HG02852 (cell line): ENCODE data around the gene UCK1.
"Not testable (repeated sequence)": the region's sequence is repeated elsewhere in the genome, so short reads cannot be mapped to it uniquely, and the experiment has no call there.

ENCODE experiments used
- ATAC-seq: cut with Tn5 transposase; IDR thresholded peaks from one replicate; pipeline ENCODE4 v1.9.1; 2021; ENCODE audit warnings: mild to moderate bottlenecking, moderate library complexity; ENCODE audit not compliant: unreplicated experiment

UCK1 gene

DNA sequence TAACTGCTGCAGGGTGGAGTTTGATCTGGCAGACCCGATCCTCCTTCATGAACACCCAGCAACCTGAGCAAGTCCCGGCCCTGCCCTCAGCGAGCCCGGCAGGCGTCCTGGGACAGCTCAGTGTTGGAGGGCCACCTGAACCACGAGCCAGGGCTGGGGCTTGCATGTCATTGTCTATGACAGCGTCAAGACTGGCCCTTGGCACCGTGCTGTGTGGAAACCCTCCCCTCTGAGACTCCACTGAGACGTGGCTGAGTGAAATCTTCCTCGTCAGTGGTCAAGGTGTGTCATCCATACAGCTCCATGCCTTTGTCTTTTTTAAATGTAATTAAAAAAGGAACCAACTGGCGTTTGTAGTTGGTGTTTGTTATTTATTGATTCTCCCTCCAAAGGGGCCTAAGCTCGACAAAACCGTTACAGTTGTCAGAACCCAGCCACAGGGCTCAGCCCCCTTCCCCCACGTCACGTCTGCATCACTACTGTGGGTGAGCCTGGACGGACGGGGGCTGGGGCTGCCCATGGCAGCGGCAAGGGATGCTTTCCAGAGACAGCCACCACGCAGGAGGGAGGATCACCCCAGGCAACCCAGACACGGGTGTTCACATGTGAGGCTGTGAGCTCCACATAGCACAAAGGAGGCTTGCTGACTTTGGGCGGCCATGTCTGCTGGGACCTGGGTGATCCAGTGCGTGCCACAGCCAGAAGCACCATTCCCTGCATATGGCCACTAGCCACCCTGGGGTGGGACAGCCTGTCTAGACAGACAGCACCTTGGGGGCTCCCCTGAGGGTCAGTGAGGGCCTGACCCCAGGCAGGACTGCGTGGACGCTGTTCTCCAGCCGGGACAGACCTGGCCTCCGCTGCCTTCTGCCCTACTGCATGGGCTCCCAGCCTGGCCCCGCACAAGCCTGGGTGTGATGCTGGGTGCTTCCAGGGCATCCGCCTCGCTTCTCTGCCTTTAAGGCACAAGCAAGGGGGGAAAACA, 7.3 kb downstream of the UCK1 start:
- ATAC-seq, result no peak

DNA sequence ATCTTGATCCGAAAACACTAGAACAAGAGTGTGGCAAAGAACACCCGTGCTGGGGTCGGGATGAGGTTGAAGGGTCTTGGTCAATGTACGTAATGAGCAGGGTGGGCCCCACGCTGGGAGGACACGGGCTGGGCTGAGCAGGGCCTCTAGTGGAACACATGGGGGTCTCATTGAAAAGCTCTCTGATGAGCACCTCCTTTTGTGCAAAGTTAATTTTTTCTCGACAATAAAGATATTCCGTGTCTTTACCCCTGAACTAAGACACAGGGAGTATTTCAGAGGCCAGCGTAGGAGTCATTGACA, 8.0 kb downstream of the UCK1 start:
- no peak for ATAC-seq

DNA sequence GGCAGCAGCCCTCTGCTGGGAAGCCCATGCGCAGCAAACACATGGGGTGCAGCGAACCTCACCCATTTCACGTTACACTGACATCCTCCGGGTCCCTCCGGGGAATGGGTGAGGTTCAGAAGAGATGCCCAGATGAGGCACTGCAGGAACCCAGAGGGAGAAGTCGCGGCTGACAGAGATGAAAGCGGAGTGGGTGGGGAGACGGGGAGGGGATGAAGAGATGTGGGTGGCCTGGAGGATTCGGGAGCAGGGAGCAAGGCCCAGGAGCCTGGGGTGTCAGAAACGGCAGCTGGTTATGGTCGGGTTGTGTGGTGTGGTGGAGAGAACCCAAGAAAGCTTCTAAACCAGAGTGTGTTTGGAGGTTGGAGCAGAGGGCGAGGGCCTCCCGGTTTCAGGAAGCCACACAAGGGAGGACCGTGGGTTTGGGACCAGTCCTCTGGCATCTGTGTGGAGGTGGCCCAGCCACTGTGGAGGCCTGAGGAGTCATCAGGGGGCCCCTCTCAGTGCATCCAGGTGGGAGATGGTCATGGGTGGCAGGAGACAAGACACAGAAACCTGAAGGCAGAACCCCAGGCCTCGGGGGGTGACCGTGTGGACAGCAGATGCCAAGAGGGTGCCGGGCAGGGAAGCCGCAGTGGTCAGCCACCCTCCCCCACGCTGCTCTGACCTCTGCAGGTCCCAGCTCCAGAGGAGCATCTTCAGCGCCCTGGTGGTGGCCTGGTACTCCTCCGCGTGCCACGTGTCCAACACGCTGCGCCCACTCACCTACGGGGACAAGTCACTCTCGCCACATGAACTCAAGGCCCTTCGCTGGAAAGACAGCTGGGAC, 8.6 kb downstream of the UCK1 start:
- no peak for ATAC-seq

DNA sequence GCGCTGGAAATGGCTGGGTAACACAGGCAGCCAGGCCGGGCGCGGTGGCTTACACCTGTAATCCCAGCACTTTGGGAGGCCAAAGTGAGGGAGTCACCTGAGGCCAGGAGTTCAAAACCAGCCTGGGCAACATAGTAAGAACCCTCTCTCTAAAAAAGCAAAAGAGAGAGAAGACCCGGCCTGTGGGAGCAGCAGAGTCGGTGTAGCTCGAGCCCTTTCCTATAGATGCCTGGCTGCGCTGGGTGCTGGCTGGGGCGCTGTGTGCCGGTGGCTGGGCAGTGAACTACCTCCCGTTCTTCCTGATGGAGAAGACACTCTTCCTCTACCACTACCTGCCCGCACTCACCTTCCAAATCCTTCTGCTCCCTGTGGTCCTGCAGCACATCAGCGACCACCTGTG, 9.2 kb downstream of the UCK1 start:
- no peak for ATAC-seq

DNA sequence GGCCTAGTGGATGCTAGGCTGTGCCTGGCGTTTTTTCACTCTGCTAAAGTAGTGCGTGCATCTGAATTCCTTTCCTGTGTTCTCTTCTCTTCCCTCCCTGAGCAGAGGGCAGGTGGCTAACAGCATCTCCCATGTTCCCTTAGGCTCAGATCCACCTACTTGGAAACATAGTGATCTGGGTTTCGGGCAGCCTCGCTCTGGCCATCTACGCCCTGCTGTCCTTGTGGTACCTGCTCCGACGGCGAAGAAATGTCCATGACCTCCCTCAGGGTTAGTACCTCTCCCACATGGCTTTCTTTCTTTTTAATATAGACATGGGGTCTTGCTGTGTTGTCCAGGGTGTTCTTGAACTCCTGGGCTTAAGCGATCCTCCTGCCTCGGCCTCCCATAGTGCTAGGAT, 9.9 kb downstream of the UCK1 start:
- no peak for ATAC-seq

DNA sequence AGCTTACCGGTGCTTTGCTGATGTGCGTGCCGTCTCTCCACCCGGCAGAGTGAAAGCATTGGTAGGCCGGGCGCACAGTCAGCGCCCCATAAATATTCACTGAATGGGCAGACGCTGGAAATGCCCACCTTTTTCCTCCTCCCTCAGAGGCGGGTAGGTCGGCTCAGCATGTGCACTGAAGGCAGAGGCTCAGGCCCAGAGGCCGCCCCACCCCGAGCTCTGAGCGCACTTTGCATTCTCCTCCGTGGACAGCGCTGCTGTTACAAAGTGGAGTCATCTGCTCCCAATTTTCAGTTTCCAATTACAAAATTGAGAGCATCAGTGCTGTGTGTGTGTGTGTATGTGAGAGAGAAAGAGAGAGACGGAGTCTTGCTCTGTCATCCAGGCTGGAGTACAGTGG, 10.6 kb downstream of the UCK1 start:
- no peak for ATAC-seq

DNA sequence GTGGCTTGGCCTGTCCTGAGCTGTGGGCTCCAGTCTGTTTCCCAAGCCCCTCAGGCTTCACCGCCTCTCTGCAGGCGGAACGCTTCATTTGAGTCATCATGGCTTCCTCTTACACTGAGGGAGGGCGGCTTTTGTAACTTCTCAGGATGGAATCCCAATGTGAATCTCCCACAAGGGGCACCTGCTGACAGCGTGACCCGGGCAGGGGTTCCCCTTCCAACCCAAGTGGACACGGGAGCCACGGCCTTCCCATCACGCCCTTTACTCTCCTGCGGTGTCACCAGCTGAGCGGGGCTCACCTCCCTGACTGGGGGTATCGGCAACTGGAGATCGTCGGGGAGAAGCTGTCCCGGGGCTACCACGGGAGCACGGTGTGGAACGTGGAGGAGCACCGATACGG, 12.5 kb downstream of the UCK1 start:
- ATAC-seq, result no peak

DNA sequence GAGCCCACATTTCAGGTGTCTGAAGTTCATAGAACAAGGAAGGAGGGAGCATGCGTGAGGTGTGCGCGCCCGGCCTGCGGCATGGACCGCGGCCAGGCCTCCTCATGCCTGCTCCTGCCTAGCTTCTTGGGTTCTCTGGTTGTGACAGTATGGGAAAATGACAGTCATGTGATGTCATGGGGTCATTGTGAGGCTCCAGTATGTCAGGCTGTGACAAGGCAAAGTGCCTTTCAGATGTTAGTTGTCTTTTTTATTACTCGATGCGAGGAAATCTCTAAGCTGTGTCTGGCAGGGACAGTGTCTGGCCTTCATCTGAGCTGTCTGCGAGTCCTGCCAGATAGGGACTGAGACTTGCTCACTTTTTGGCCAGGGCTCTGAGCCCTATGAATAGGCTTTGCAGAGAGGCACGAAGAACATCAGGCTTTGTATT, 13.3 kb downstream of the UCK1 start:
- no peak for ATAC-seq

DNA sequence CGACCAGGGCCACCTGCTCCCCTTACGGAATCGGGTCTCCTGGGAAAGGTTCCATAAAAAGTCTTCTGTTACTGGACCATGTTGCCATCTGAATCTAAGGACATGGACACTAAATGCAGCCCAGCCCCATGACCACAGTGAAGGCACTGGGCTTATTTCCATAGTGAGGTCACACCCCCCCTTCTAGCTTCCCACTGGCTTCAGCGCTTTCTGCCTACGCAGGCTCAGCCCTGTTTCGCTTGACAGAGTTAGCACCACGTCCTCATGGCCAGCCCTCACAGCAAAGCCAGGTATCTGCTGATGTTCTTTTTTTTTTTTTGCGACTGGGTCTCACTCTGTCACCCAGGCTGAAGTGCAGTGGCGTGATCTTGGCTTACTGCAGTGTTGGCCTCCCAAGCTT, 14.1 kb downstream of the UCK1 start:
- ATAC-seq, result no peak

DNA sequence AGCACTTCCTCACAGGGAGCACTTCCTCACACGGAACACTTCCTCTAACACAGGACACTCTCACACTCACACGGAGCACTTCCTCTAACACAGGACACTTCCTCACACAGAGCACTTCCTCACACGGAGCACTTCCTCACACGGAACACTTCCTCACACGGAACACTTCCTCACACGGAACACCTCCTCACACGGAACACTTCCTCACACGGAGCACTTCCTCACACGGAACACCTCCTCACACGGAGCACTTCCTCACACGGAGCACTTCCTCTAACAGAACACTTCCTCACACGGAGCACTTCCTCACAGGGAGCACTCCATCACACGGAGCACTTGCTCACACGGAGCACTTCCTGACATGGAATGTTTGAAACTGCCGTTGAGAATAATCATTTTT, 15.0 kb downstream of the UCK1 start:
- ATAC-seq, result no peak

DNA sequence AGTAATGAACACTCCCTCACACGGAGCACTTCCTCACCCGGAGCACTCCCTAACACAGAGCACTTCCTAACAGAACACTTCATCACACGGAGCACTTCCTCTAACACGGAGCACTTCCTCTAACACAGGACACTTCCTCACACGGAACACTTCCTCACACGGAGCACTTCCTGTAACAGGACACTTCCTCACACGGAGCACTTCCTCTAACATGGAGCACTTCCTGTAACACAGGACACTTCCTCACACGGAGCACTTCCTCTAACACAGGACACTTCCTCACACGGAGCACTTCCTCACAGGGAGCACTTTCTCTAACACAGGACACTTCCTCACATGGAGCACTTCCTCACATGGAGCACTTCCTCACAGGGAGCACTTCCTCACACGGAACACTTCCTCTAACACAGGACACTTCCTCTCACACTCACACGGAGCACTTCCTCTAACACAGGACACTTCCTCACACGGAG, 15.5 kb downstream of the UCK1 start:
- ATAC-seq, result not testable (repeated sequence)

DNA sequence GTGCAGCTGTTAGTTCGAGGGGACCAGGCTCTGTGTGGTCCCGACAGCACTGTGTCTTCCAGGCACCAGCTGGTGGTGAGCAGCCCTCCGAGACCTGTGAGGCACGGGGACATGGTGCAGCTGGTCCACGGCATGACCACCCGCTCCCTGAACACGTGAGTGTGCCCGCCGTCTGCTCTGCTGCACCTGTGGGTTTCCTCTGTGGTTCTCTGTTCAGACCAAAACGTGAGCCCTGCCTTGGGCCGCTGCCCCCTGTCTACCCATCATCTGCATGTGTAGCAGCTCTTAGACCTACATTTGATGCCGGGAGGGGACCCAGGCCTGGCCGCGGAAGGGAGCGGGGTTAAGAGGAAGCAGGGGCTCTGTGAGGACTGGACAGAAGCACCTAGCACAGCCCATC, 17.9 kb downstream of the UCK1 start:
- ATAC-seq, result no peak

DNA sequence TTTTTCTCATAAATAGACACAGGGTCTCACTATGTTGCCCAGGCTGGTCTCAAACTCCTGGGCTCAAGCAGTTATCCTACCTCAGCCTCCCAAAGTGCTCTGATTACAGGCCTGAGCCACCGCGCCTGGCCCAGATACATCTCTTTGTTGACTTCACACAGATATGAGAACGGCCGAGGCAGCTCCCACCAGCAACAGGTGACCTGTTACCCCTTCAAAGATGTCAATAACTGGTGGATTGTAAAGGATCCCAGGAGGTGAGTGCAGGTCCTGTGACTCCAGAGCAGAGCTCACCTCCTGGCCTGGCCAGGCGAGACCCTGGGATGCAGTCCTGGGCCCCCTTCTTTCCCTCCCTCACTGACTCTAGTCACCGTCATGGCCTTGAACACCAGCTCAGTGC, 19.2 kb downstream of the UCK1 start:
- no peak for ATAC-seq

DNA sequence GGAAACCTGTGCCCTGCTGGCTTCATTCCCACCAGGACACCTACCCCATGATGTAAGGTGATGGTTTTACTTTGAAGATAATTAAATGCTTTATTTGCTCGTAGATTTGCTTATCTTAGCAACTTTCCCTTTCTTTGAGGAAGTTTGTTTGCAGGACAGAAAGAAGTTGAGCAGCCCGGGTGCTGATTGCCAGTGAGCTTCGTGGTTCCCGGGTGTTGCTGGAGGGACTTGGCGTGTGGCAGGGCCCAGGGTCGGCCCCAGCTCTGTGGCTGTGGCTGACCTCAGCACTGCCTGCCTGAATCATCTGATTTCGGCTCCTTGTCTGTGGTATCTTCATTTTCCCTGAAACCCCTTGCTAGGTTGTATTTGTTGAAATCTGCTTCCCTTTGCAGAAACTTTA, 19.6 kb downstream of the UCK1 start:
- no peak for ATAC-seq

DNA sequence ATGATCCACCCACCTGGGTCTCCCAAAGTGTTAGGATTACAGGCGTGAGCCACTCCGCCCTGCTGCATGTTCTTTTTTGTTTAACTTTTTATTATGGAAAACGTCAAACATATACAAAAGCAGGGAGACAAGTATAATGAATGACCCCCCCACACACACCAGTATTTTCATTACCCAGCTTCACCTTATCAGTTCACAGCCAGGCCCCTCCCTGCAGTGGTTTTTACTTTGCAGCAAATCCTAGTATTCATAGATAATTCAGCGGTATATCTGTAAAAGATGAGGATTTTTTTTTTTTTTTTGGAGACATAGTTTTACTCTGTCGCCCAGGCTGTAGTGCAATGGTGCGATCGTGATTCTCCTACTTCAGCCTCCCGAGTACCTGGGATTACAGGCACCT, 26.1 kb downstream of the UCK1 start:
- ATAC-seq, result no peak

DNA sequence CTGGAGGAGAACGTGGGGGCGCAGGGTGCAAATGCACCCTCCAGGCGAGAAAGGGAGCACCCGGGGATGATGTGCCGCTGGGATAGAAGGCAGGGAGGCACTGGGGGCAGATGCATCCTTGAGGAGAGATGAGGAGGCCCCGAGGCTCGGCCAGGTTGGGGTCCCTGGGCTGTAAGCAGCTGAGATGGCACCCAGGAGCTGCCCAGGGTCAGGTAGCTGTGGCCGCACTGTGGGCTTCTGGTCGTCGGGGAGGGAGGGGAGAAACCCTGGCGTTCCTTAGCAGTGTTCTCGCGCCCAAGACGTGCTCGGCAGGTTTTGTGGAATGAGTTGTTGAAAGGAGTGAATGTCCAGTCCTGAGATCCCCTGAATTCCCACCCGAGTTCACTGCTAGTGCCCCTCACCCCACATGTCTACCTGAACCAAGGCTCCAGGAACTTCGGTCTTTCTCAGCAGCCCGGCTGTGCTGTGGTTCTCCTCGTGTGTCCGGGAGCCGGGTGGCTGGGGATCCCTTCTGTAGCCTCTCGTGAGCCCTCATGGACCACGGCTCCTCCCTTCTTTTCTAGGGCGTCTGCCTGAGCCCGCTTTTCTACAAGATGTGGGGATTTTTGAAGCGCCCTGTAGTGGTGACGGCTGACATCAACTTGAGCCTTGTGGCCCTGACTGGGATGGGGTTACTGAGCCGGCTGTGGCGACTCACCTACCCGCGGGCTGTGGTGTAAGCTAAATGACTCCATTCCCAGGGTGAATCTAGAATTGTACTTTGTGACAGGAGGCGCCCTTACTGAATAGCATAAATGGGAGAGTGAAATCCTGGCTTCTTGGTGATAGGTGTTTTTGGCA, 27.2 kb downstream of the UCK1 start:
- no peak for ATAC-seq

DNA sequence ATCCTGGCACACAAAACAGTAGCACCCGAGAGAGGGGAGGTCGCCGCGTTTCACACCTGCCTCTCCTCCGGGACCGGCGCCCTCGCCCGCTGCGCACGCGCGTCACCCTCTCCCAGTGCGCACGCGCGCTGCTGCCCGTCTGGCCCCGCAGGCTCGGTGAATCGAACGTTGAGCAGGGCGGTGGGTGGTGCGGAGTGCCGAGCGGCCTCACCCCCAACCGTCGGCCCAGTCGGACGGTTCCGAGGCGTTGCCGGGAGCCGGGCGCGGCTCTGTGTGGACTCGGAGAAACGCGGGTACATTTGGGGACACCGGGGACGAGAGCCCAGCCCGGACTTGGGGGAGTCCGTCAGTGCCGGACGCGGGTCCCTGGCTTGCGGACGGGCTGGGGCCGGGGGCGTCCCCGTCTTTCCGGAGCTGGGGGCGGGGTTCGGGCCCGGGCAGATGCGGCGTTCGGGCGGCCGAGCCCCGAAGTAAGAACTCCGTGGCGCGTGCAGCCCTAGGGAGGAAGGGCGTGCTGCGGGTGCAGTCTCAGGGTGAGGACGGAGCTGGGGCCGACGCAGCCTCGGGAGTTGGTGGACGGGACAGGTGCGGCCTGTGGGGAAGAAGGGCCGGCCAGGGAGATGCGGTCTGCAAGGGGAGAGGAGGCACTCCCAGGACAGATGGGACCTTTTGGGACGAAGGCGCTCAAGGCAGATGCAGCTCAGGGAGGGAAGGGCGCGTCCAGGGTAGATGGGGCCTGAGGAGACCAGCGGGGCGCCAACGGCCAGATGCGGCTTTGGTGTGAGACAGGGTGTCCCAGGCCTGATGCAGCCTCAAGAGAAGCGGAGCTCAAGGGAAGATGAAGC, 28.1 kb downstream of the UCK1 start, which contains the start of gene POMT1:
TSS of gene POMT1 (plus strand) at position 138 of the 845 bp plus-strand sequence. CDS start 1,301 bp downstream, outside the sequence.
- peak; percentile 72 for ATAC-seq

DNA sequence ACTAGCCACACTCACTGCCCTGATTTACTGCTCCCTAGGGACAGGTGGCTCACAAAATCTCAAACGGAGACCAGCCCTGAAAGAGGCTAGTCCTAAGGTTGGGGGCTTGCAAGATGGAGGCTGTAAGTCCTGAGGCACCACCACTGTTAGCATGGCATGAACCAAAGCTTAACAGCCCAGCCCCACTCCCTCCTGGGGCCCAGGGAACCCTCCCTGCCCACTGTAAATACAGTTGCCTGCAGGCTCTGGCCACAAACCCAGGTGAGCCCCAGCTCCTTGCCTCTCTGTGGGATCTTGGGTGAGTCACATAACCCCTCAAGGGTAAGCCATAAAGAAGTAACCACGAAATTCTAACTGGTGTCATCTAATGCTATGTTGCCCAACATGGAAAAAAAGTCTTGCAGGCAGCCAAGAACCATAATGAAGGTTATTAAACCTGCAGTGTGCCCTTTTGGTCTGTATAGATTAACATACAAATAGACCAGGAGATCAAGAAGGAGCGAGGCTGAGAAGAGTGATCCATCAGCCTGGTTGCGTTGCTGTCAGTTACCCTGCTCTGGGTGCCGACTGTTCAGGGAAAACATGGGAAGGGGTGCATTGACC, 30.0 kb downstream of the UCK1 start:
- no peak for ATAC-seq

DNA sequence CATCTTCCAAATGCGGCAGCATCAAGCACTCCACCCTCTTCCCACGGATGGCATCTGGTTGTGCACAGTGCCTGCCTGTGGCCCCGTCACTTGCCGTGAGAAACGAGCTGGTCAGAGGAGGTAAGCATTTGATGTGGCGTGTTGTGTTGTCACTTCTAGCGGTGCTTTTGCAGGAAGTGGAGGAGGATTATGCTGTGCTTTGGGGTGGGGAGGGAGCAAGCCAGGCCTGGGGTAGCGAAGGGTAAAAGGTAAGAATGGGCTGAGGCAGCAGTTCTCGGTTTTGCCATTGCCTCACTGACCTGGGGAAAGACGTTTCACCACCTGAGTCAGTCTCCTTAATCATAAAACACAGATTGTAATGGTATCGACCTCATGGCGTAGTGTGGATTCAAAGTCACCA, 30.7 kb downstream of the UCK1 start:
- no peak for ATAC-seq
